H9 (cell line): ENCODE measurements around the gene LCE3A. TPM values are rescaled to one million over a fixed set of nuclear protein-coding genes. Genes with fewer than 3 reads are reported as not detected.

Experiments
- DNase-seq: peaks from one replicate; pipeline ENCODE4 v3.0.0-alpha.2; 2017
- H2AFZ ChIP-seq: one replicate; pipeline ENCODE4 v1.6.1; 2013; ENCODE audit warnings: mild to moderate bottlenecking, low read length, control low read depth, moderate library complexity
- H2AK5ac ChIP-seq: 2 replicates; pipeline ENCODE4 v1.6.1; 2013; ENCODE audit warnings: low read length, control low read depth, mixed read lengths; ENCODE audit not compliant: insufficient read length
- H2BK120ac ChIP-seq: one replicate; pipeline ENCODE4 v1.6.1; 2013; ENCODE audit warnings: low read depth, mild to moderate bottlenecking, low read length, control low read depth, inconsistent platforms; ENCODE audit not compliant: poor library complexity, severe bottlenecking
- H2BK12ac ChIP-seq: 2 replicates; pipeline ENCODE4 v1.6.1; 2013; ENCODE audit warnings: low read length, control low read depth, mixed read lengths, low read depth; ENCODE audit not compliant: insufficient read length
- H2BK15ac ChIP-seq: 2 replicates; pipeline ENCODE4 v1.6.1; 2013; ENCODE audit warnings: low read depth, low read length, control low read depth
- H2BK20ac ChIP-seq: one replicate; pipeline ENCODE4 v1.6.1; 2013; ENCODE audit warnings: low read depth, mild to moderate bottlenecking, low read length, control low read depth, inconsistent platforms; ENCODE audit not compliant: poor library complexity, severe bottlenecking
- H2BK5ac ChIP-seq: 2 replicates; pipeline ENCODE4 v1.6.1; 2013; ENCODE audit warnings: low read length, control low read depth, mixed read lengths; ENCODE audit not compliant: insufficient read length
- H3K14ac ChIP-seq: 2 replicates; pipeline ENCODE4 v1.6.1; 2013; ENCODE audit warnings: low read length, control low read depth; ENCODE audit not compliant: insufficient read depth
- H3K18ac ChIP-seq: 2 replicates; pipeline ENCODE4 v1.6.1; 2013; ENCODE audit warnings: low read depth, mild to moderate bottlenecking, mixed read lengths, low read length, control low read depth; ENCODE audit not compliant: insufficient read length
- H3K23ac ChIP-seq: 2 replicates; pipeline ENCODE4 v1.6.1; 2013; ENCODE audit warnings: low read length, control low read depth, mixed read lengths, low read depth; ENCODE audit not compliant: insufficient read length
- H3K23me2 ChIP-seq: 2 replicates; pipeline ENCODE4 v1.6.1; 2013; ENCODE audit warnings: low read depth, mild to moderate bottlenecking, mixed read lengths, low read length, control low read depth; ENCODE audit not compliant: insufficient read length, poor library complexity, severe bottlenecking
- H3K27ac ChIP-seq: 2 replicates; pipeline ENCODE4 v1.5.1; 2013; ENCODE audit warnings: low read length, control low read depth, mixed read lengths, low read depth; ENCODE audit not compliant: insufficient read length
- H3K27me3 ChIP-seq: 2 replicates; pipeline ENCODE4 v1.6.1; 2013; ENCODE audit warnings: low read length, control low read depth, inconsistent platforms; ENCODE audit not compliant: insufficient read depth
- H3K4ac ChIP-seq: 2 replicates; pipeline ENCODE4 v1.6.1; 2013; ENCODE audit warnings: low read depth, mild to moderate bottlenecking, control low read depth, inconsistent platforms, low read length, moderate library complexity
- H3K4me1 ChIP-seq: 2 replicates; pipeline ENCODE4 v1.6.1; 2013; ENCODE audit warnings: low read length, control low read depth, inconsistent platforms; ENCODE audit not compliant: insufficient read depth
- H3K4me2 ChIP-seq: 2 replicates; pipeline ENCODE4 v1.6.1; 2013; ENCODE audit warnings: low read length, control low read depth, mixed read lengths; ENCODE audit not compliant: insufficient read length, insufficient read depth
- H3K56ac ChIP-seq: 2 replicates; pipeline ENCODE4 v1.6.1; 2013; ENCODE audit warnings: low read depth, mild to moderate bottlenecking, mixed read lengths, low read length, control low read depth; ENCODE audit not compliant: insufficient read length
- H3K79me1 ChIP-seq: 2 replicates; pipeline ENCODE4 v1.6.1; 2013; ENCODE audit warnings: low read depth, mild to moderate bottlenecking, moderate library complexity, low read length, control low read depth, inconsistent platforms; ENCODE audit not compliant: insufficient read depth, poor library complexity, severe bottlenecking
- H3K79me2 ChIP-seq: 2 replicates; pipeline ENCODE4 v1.6.1; 2013; ENCODE audit warnings: low read length, control low read depth, inconsistent platforms; ENCODE audit not compliant: insufficient read depth
- H3K9ac ChIP-seq: 2 replicates; pipeline ENCODE4 v1.6.1; 2013; ENCODE audit warnings: low read length, control low read depth, mixed read lengths; ENCODE audit not compliant: insufficient read length; ENCODE audit errors: extremely low read depth
- H3K9me3 ChIP-seq: one replicate; pipeline ENCODE4 v1.6.1; 2013; ENCODE audit warnings: low read depth, low read length, inconsistent platforms; ENCODE audit not compliant: control insufficient read depth
- H3T11ph ChIP-seq: one replicate; pipeline ENCODE4 v1.6.1; 2013; ENCODE audit warnings: mild to moderate bottlenecking, low read length, control low read depth, inconsistent platforms
- H4K20me1 ChIP-seq: one replicate; pipeline ENCODE4 v1.6.1; 2013; ENCODE audit not compliant: control insufficient read depth, insufficient read length, insufficient read depth
- H4K5ac ChIP-seq: 2 replicates; pipeline ENCODE4 v1.6.1; 2013; ENCODE audit warnings: low read depth, mild to moderate bottlenecking, mixed read lengths, low read length, control low read depth; ENCODE audit not compliant: insufficient read length
- H4K8ac ChIP-seq: replicated peaks from 2 replicates; pipeline ENCODE4 v1.6.1; 2013; ENCODE audit warnings: low read length, control low read depth, mixed read lengths, low read depth; ENCODE audit not compliant: insufficient read length
- H4K91ac ChIP-seq: 2 replicates; pipeline ENCODE4 v1.6.1; 2013; ENCODE audit warnings: low read depth, mild to moderate bottlenecking, moderate library complexity, mixed read lengths, low read length, control low read depth; ENCODE audit not compliant: insufficient read length
- H3K27ac Mint-ChIP-seq, 3 experiments: 2 replicates in 2 of 3; 3 replicates in 1 of 3; pipeline ENCODE4 v1.8.0; 2020 to 2021; ENCODE audit warnings: mixed read lengths in 3 of 3, mild to moderate bottlenecking in 1 of 3, moderate library complexity in 1 of 3
- H3K27me3 Mint-ChIP-seq: 2 replicates; pipeline ENCODE4 v1.8.0; 2021; ENCODE audit warnings: low read depth, mild to moderate bottlenecking, moderate library complexity, mixed read lengths
- H3K36me3 Mint-ChIP-seq, 3 experiments: 2 replicates in 2 of 3; 3 replicates in 1 of 3; pipeline ENCODE4 v1.8.0; 2020 to 2021; ENCODE audit warnings: low read depth in 3 of 3, mixed read lengths in 3 of 3; ENCODE audit not compliant: insufficient read depth in 1 of 3
- H3K4me1 Mint-ChIP-seq, 2 experiments: 2 replicates each; pipeline ENCODE4 v1.8.0; 2020; ENCODE audit warnings: mixed read lengths in 2 of 2
- H3K4me3 Mint-ChIP-seq, 2 experiments: 2 replicates in 1 of 2; 3 replicates in 1 of 2; pipeline ENCODE4 v1.8.0; 2020 to 2021; ENCODE audit warnings: mild to moderate bottlenecking in 2 of 2, mixed read lengths in 2 of 2, moderate library complexity in 1 of 2
- H3K9me3 Mint-ChIP-seq, 2 experiments: 2 replicates in 1 of 2; 3 replicates in 1 of 2; pipeline ENCODE4 v1.8.0; 2020; ENCODE audit warnings: mild to moderate bottlenecking in 2 of 2, mixed read lengths in 2 of 2, moderate library complexity in 1 of 2
- WGBS: extraction: QIAGEN DNeasy Blood & Tissue Kit; methylation state at CpG from one replicate; pipeline ENCODE4 v1.1.7; 2013; ENCODE audit warnings: missing lambda C conversion rate, low lambda C conversion rate, mixed read lengths; ENCODE audit not compliant: insufficient read length; ENCODE audit errors: extremely low coverage; 5-methylcytosine and 5-hydroxymethylcytosine counted together
- long read RNA-seq: library from polyadenylated mRNA; unstranded; transcript quantifications from one replicate; pipeline ENCODE4 v2.0.0, GENCODE V29; 2020
- total RNA-seq: library from RNA; stranded (reverse); gene quantifications from 2 replicates; pipeline ENCODE4 v1.2.1, GENCODE V29; 2021
- TF ChIP-seq, protein P1 (sequence below): fragments of 200-600 bp; sonication (generic); conservative IDR thresholded peaks from 3 replicates; pipeline ENCODE4 v1.8.0; 2021; ENCODE audit warnings: antibody characterized with exemption, mild to moderate bottlenecking

Gene LCE3A, protein sequence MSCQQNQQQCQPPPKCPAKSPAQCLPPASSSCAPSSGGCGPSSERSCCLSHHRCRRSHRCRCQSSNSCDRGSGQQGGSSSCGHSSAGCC
- total RNA-seq: not detected in 2 replicates
- long read RNA-seq: 0 reads

DNA sequence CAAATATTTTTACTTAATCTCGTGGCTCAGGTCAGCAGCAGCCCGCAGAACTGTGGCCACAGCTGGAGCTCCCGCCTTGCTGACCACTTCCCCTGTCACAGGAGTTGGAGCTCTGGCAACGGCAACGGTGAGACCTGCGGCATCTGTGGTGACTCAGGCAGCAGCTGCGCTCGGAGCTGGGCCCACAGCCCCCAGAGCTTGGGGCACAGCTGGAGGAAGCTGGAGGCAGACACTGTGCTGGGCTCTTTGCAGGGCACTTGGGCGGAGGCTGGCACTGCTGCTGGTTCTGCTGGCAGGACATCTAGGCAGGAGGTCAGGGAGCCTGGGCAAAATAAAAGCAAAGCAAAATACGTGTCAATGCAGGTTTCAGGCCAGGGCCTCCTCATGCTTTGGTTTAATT is at the start of gene LCE3A:
TSS of gene LCE3A (minus strand) at position 301 of the 400 bp plus-strand sequence. CDS start at position 301, 0 bp downstream.
- H3K79me2 ChIP-seq: no peaks in the 10 kb centered on the region
- H2BK12ac ChIP-seq: no peak within 1 kb of the TSS
- Mint-ChIP-seq H3K27me3 (no peaks in the 10 kb centered on the region; the same call in 1 of the 2 replicates), H3K36me3 (peaks cover 10 to 50% (median 17%) of the 10 kb centered on the region in 3 experiments; a peak in 5 of 7 replicates), H3K9me3 (peaks cover 91 to 92% of the 10 kb centered on the region in 2 experiments), H3K4me3 (no peak within 1 kb of the TSS), H3K4me1 (no peaks in the 10 kb centered on the region), H3K27ac (no peak within 1 kb of the TSS)
- H3K14ac ChIP-seq: no peak within 1 kb of the TSS
- H3K9ac ChIP-seq: no peak within 1 kb of the TSS
- H4K91ac ChIP-seq: no peak within 1 kb of the TSS
- H4K8ac ChIP-seq: no peak within 1 kb of the TSS
- H2AFZ ChIP-seq: no peak within 1 kb of the TSS
- H3K4me1 ChIP-seq: no peaks in the 10 kb centered on the region
- no peak within 1 kb of the TSS for H3K56ac ChIP-seq
- no peak within 1 kb of the TSS for H3K23ac ChIP-seq
- no peak within 1 kb of the TSS for H2BK5ac ChIP-seq
- no peak within 1 kb of the TSS for H2AK5ac ChIP-seq
- no peak within 1 kb of the TSS for H3K4ac ChIP-seq
- no peak within 1 kb of the TSS for H2BK20ac ChIP-seq
- WGBS: no CpG with 5 or more reads among the region's 10 CpGs
- no peak within 1 kb of the TSS for H3K18ac ChIP-seq
- H2BK15ac ChIP-seq: no peak within 1 kb of the TSS
- H3K23me2 ChIP-seq: no peaks in the 10 kb centered on the region
- TF ChIP-seq, protein P1, sequence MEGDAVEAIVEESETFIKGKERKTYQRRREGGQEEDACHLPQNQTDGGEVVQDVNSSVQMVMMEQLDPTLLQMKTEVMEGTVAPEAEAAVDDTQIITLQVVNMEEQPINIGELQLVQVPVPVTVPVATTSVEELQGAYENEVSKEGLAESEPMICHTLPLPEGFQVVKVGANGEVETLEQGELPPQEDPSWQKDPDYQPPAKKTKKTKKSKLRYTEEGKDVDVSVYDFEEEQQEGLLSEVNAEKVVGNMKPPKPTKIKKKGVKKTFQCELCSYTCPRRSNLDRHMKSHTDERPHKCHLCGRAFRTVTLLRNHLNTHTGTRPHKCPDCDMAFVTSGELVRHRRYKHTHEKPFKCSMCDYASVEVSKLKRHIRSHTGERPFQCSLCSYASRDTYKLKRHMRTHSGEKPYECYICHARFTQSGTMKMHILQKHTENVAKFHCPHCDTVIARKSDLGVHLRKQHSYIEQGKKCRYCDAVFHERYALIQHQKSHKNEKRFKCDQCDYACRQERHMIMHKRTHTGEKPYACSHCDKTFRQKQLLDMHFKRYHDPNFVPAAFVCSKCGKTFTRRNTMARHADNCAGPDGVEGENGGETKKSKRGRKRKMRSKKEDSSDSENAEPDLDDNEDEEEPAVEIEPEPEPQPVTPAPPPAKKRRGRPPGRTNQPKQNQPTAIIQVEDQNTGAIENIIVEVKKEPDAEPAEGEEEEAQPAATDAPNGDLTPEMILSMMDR: no peak
- no peaks in the 10 kb centered on the region for H3K79me1 ChIP-seq
- H3K4me2 ChIP-seq: no peak within 1 kb of the TSS
- no peak within 1 kb of the TSS for H2BK120ac ChIP-seq
- no peaks in the 10 kb centered on the region for H3K27me3 ChIP-seq
- DNase-seq: no peak
- H3T11ph ChIP-seq: no peak within 1 kb of the TSS
- H4K20me1 ChIP-seq: no peaks in the 10 kb centered on the region
- H3K9me3 ChIP-seq: peaks cover 96% of the 10 kb centered on the region
- H3K27ac ChIP-seq: no peak within 1 kb of the TSS
- no peak within 1 kb of the TSS for H4K5ac ChIP-seq
